ENCODE data around the gene CACHD1. TPM values are rescaled to one million over a fixed set of nuclear protein-coding genes. Genes with fewer than 3 reads are reported as not detected.

Gene CACHD1
- total and polyA plus RNA-seq, 2 of the 8 experiments (the other 6 are each of a cell fraction or from before 2014, with no cell fraction given) = 22.2 to 42.5 TPM

DNA sequence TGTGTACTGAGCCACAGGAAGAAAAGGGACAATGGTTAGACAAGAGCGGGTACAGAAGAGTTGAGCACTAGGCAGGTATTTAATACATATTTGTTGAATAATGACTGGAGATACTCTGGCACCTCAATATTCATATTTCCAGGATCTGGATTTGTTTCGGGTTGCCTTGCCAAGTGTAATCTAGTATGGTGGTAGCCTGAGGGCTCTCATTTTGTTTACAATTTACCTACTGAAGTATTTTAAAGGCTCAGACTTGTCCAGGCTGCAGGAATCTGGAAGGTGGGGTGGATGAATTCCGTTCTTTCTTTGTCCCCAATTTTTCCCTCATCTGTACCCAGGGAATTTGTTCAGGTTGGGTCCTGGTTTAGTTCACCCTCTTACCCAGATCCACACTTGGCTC is 95.0 kb downstream of the CACHD1 start:
- H4K20me1 ChIP-seq (replicated peaks in 1 of 2; ENCODE audit: control insufficient read depth in 1 of 2, insufficient read depth in 2 of 2, low read length in 2 of 2) = peaks cover 0 to 11% of the 10 kb centered on the region in 2 experiments
- H2AK5ac ChIP-seq (ENCODE audit: low read depth, low read length) = no peak overlapping the region
- 91% methylated on average over 3 of the region's 3 CpGs; no CpG with 5 or more reads in 1 of the 2 experiments for WGBS, 2 experiments (ENCODE audit: extremely low coverage in 1 of 2, insufficient coverage in 1 of 2, insufficient read length in 1 of 2, insufficient replicate concordance in 2 of 2, low coverage in 1 of 2, low lambda C conversion rate in 2 of 2, missing lambda C conversion rate in 1 of 2)
- no peak overlapping the region for H3K9ac ChIP-seq (replicated peaks in 1 of 4; ENCODE audit: extremely low read depth in 1 of 4, low read depth in 3 of 4, low read length in 3 of 4)
- CTCF ChIA-PET (ENCODE audit: partially characterized antibody) = interaction anchor here (0.9 kb wide), 1 partner anchor 72 kb away, joined by 3 read pairs; no protein-coding TSS in a partner anchor
- DNase-seq (ENCODE audit: low read depth in 1 of 2, low spot score in 2 of 2) (no peak), FAIRE-seq (no peak)
- 0 out of 2 replicates have a peak overlapping the region, but pooled peaks have one; percentile 5 for H3K18ac ChIP-seq (ENCODE audit: extremely low read depth, low read length)
- H3K36me3 ChIP-seq (ENCODE audit: control insufficient read depth in 2 of 4, insufficient read depth in 4 of 4, low read length in 3 of 4) = peaks cover 0 to under 1% (median 0%) of the 10 kb centered on the region in 4 experiments; a peak in 1 of 8 replicates
- no peak overlapping the region for H3K4me2 ChIP-seq (ENCODE audit: insufficient read depth in 1 of 2, low read depth in 2 of 2, low read length in 2 of 2)
- no peak overlapping the region for H3K4ac ChIP-seq (replicated peaks; ENCODE audit: insufficient read length, low read depth, low read length)
- no peak overlapping the region for H2BK120ac ChIP-seq (replicated peaks; ENCODE audit: low read depth, low read length)
- no peak overlapping the region for H4K91ac ChIP-seq (replicated peaks; ENCODE audit: insufficient read length, low read length)
- H3K23me2 ChIP-seq (ENCODE audit: low read depth, low read length) = no peaks in the 10 kb centered on the region
- H3K79me2 ChIP-seq (ENCODE audit: control insufficient read depth in 1 of 2, insufficient read depth in 2 of 2, low read length in 2 of 2) = peaks cover 0 to 81% of the 10 kb centered on the region in 2 experiments; a peak in 2 of 4 replicates
- no peak overlapping the region for H3K23ac ChIP-seq (ENCODE audit: insufficient read length)
- no peak overlapping the region for H2AFZ ChIP-seq (ENCODE audit: low read length)
- H2BK20ac ChIP-seq (ENCODE audit: low read length) = no peak overlapping the region
- H2BK5ac ChIP-seq (ENCODE audit: low read depth, low read length) = no peak overlapping the region
- H2BK15ac ChIP-seq (ENCODE audit: low read length) = no peak overlapping the region
- no peak overlapping the region for H2BK12ac ChIP-seq (ENCODE audit: low read depth, low read length)
- no peaks in the 10 kb centered on the region for H3K27me3 ChIP-seq (replicated peaks in 1 of 4; ENCODE audit: control insufficient read depth in 3 of 4, extremely low read depth in 1 of 4, insufficient read depth in 3 of 4, low read length in 3 of 4)
- H3K14ac ChIP-seq (ENCODE audit: insufficient read length) = no peak overlapping the region
- POLR2A ChIA-PET (ENCODE audit: partially characterized antibody) = interaction anchor here (0.7 kb wide), 1 partner anchor 68 kb away, joined by 3 read pairs; no protein-coding TSS in a partner anchor
- H4K5ac ChIP-seq (ENCODE audit: insufficient read length, low read depth, low read length) = no peak overlapping the region
- H3K56ac ChIP-seq (replicated peaks; ENCODE audit: insufficient read length, low read depth, low read length) = no peak overlapping the region
- no peak overlapping the region for H4K8ac ChIP-seq (ENCODE audit: extremely low read depth, insufficient read depth, low read length)
- peaks cover 3 to 12% (median 9%) of the 10 kb centered on the region in 4 experiments; a peak in 4 of 7 replicates for H3K4me1 ChIP-seq (replicated peaks in 1 of 4; ENCODE audit: control insufficient read depth in 3 of 4, insufficient read depth in 4 of 4, low read length in 3 of 4)
- H3K79me1 ChIP-seq (ENCODE audit: low read depth, low read length) = no peaks in the 10 kb centered on the region
- no peak overlapping the region for H3K27ac ChIP-seq (ENCODE audit: low read depth, low read length)
- no peaks in the 10 kb centered on the region for H3K9me3 ChIP-seq (ENCODE audit: insufficient read depth in 2 of 2, low read depth in 1 of 2, low read length in 1 of 2)
- H3K4me3 ChIP-seq (ENCODE audit: extremely low read depth in 1 of 4, insufficient read depth in 2 of 4, low read depth in 3 of 4, low read length in 4 of 4) = no peak overlapping the region
- TF ChIP-seq SRF (IDR thresholded peaks at IDR 0.05; ENCODE audit: low read depth, low read length) = no peak
- TF ChIP-seq CTBP2 (IDR thresholded peaks at IDR 0.05; ENCODE audit: borderline replicate concordance, insufficient read depth, insufficient read length, low read length) = no peak
- no peak for TF ChIP-seq TBP (IDR thresholded peaks at IDR 0.05; ENCODE audit: low read depth, low read length)
- TF ChIP-seq, protein P1, sequence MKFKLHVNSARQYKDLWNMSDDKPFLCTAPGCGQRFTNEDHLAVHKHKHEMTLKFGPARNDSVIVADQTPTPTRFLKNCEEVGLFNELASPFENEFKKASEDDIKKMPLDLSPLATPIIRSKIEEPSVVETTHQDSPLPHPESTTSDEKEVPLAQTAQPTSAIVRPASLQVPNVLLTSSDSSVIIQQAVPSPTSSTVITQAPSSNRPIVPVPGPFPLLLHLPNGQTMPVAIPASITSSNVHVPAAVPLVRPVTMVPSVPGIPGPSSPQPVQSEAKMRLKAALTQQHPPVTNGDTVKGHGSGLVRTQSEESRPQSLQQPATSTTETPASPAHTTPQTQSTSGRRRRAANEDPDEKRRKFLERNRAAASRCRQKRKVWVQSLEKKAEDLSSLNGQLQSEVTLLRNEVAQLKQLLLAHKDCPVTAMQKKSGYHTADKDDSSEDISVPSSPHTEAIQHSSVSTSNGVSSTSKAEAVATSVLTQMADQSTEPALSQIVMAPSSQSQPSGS (IDR thresholded peaks at IDR 0.05; ENCODE audit: low read length) = no peak
- TF ChIP-seq RNF2 (IDR thresholded peaks at IDR 0.05; ENCODE audit: borderline replicate concordance, low read depth, low read length, missing control alignments, poor library complexity, severe bottlenecking) = no peak
- TF ChIP-seq CBX5 (IDR thresholded peaks at IDR 0.05; ENCODE audit: low read depth, low read length) = no peak
- no peak for TF ChIP-seq BACH1 (IDR thresholded peaks at IDR 0.05; ENCODE audit: low read length)
- TF ChIP-seq CHD2 (IDR thresholded peaks at IDR 0.05; ENCODE audit: low read length) = no peak
- no peak for TF ChIP-seq BCL11A (IDR thresholded peaks at IDR 0.05; ENCODE audit: low read depth in 2 of 2, low read length in 2 of 2)
- no peak for TF ChIP-seq YY1 (IDR thresholded peaks at IDR 0.05; ENCODE audit: low read depth, low read length)
- no peak for TF ChIP-seq CEBPB (IDR thresholded peaks at IDR 0.05; ENCODE audit: low read depth, low read length)
- no peak for TF ChIP-seq EGR1 (IDR thresholded peaks at IDR 0.05; ENCODE audit: borderline replicate concordance, low read depth, low read length)

Measured in H1 (cell line).